ENCODE measurements around the gene MNT. TPM values are rescaled to one million over a fixed set of nuclear protein-coding genes. Genes with fewer than 3 reads are reported as not detected.

Gene MNT
- total RNA-seq, 1 donor from 2014 or later: 4.5 TPM

GRCh38 chr17:2361010-2361760, 39.7 kb downstream of the MNT start:
- no peak for TF ChIP-seq CTCF (IDR thresholded peaks at IDR 0.05; ENCODE audit: insufficient read depth, low read length, severe bottlenecking)
- Histone ChIP-seq H3K36me3 (ENCODE audit: control insufficient read depth, insufficient read depth, low read length) (peaks cover 17% of the 10 kb centered on the region), H3K27me3 (ENCODE audit: control insufficient read depth, insufficient read depth, low read length) (no peaks in the 10 kb centered on the region), H3K4me3 (ENCODE audit: low read depth, low read length) (no peak overlapping the region)
- FAIRE-seq (no peak), DNase-seq (ENCODE audit: low read depth) (no peak)

- no peak for DNase-seq (ENCODE audit: low read depth)
- no peaks in the 10 kb centered on the region for H3K27me3 ChIP-seq (ENCODE audit: control insufficient read depth, insufficient read depth, low read length)
- no peak for FAIRE-seq
- peaks cover 7% of the 10 kb centered on the region for H3K36me3 ChIP-seq (ENCODE audit: control insufficient read depth, insufficient read depth, low read length)
- no peak for TF ChIP-seq CTCF (IDR thresholded peaks at IDR 0.05; ENCODE audit: insufficient read depth, low read length, severe bottlenecking)
- no peak overlapping the region for H3K4me3 ChIP-seq (ENCODE audit: low read depth, low read length)
These were observed 42.9 kb downstream of the MNT start for GRCh38 chr17:2357931-2358434.

- FAIRE-seq (no peak), DNase-seq (ENCODE audit: low read depth) (no peak)
- TF ChIP-seq CTCF (IDR thresholded peaks at IDR 0.05; ENCODE audit: insufficient read depth, low read length, severe bottlenecking): no peak
- H3K27me3 ChIP-seq (ENCODE audit: control insufficient read depth, insufficient read depth, low read length): no peaks in the 10 kb centered on the region
- peaks cover 4% of the 10 kb centered on the region for H3K36me3 ChIP-seq (ENCODE audit: control insufficient read depth, insufficient read depth, low read length)
- no peak overlapping the region for H3K4me3 ChIP-seq (ENCODE audit: low read depth, low read length)
These were observed 43.6 kb downstream of the MNT start for GRCh38 chr17:2357237-2357636.

DNA sequence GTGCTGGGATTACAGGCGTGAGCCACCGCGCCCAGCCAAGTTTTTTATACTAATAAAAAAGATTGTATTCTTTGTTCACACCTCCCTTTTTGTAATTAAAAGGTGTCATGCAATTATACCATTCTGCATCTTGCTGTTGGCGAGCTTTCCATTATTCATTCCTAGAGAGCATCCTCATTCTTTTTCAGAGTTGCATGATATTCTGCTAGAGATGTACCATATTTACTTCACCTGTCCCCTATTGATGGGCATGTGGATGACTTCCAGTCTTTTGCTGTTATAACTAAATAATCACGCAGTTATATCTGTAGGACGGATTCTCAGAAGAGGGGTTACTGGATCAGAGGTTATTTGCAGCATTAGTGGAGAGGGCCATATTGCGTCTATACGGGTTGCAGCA, 46.5 kb downstream of the MNT start:
- Histone ChIP-seq H3K4me3 (ENCODE audit: low read depth, low read length) (no peak overlapping the region), H3K36me3 (ENCODE audit: control insufficient read depth, insufficient read depth, low read length) (peaks cover 1% of the 10 kb centered on the region), H3K27me3 (ENCODE audit: control insufficient read depth, insufficient read depth, low read length) (no peaks in the 10 kb centered on the region)
- DNase-seq (ENCODE audit: low read depth) (no peak), FAIRE-seq (no peak)
- TF ChIP-seq CTCF (IDR thresholded peaks at IDR 0.05; ENCODE audit: insufficient read depth, low read length, severe bottlenecking): no peak

DNA sequence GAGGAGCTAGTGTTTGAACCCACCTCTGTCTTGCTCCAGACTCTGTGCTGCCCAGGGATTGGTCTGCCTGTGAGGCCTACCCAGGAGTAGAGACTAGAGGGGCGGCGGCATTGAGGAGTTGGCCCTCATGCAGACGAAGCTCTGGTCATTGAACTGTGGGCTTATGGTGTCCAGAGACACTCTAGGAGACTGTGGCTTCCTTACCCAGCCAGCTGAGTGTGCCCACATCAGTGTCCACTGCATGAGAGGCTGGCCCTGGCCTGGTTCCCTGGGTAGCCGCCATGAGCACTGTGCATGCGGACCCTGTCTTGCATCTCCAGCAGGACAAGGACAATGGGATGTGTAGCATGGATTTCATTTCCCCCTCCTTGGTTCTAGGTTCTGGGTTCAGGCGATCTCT, 49.6 kb downstream of the MNT start:
- DNase-seq (ENCODE audit: low read depth) (no peak), FAIRE-seq (no peak)
- TF ChIP-seq CTCF (IDR thresholded peaks at IDR 0.05; ENCODE audit: insufficient read depth, low read length, severe bottlenecking): no peak
- Histone ChIP-seq H3K27me3 (ENCODE audit: control insufficient read depth, insufficient read depth, low read length) (no peaks in the 10 kb centered on the region), H3K36me3 (ENCODE audit: control insufficient read depth, insufficient read depth, low read length) (peaks cover 1% of the 10 kb centered on the region), H3K4me3 (ENCODE audit: low read depth, low read length) (no peak overlapping the region)
